Measurements from ENCODE around the gene TMEM239.

DNA sequence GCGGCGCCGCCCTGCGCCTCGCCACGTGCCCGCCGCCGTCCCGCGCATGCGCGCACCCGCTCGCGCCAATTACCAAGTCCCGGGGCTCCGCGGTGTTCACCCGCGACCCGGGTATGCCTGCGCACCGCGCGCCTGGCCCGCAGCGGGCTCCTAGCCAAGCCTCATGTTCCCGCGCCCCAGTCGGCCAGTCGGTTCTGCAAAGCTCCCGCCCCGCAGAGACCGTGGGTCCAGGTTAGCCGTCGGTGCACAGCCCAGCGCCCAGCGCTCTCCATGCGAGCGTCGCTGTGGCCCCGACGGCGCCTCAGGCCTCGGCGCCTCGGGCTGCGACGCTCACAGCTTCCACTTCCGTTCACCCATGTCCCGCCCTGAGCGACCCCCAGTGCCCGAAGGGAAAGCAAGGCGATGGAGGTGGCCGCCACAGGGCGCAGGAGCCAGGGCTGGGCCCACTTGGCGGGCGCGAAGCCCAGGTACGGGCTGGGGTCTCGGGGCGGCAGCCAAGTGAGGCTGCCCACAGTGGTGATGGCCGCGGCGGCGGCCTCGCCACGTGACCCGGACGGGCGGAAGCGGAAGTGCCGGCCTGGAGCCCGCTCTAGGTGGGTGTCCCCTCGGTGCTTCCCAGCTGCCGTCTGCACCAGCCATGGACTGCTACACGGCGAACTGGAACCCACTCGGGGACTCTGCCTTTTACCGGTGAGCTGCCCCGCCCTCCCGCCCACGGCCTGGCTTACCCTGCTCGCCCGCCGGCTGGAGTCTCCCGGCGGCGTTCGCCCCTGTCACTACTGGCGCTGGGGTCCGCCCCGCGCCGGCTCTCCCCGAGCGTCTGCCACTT, 24.2 kb downstream of the TMEM239 start, which contains the start of the genes PCED1A and VPS16:
- TF ChIP-seq, protein P1, sequence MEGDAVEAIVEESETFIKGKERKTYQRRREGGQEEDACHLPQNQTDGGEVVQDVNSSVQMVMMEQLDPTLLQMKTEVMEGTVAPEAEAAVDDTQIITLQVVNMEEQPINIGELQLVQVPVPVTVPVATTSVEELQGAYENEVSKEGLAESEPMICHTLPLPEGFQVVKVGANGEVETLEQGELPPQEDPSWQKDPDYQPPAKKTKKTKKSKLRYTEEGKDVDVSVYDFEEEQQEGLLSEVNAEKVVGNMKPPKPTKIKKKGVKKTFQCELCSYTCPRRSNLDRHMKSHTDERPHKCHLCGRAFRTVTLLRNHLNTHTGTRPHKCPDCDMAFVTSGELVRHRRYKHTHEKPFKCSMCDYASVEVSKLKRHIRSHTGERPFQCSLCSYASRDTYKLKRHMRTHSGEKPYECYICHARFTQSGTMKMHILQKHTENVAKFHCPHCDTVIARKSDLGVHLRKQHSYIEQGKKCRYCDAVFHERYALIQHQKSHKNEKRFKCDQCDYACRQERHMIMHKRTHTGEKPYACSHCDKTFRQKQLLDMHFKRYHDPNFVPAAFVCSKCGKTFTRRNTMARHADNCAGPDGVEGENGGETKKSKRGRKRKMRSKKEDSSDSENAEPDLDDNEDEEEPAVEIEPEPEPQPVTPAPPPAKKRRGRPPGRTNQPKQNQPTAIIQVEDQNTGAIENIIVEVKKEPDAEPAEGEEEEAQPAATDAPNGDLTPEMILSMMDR (IDR thresholded peaks at IDR 0.05), result no peak
- no peak for TF ChIP-seq POLR2A (IDR thresholded peaks at IDR 0.05)
- peak; percentile 51 to 91 (median 75) for TF ChIP-seq POLR2AphosphoS5 (IDR thresholded peaks at IDR 0.05)
- TF ChIP-seq EP300 (IDR thresholded peaks at IDR 0.05), result no peak

All from stomach (tissue), 4 donors.